Measurements from ENCODE around the gene VSTM2L. TPM values are rescaled to one million over a fixed set of nuclear protein-coding genes. Genes with fewer than 3 reads are reported as not detected.

Gene VSTM2L
- polyA plus RNA-seq, 1 donor from 2014 or later: 22.1 TPM

DNA sequence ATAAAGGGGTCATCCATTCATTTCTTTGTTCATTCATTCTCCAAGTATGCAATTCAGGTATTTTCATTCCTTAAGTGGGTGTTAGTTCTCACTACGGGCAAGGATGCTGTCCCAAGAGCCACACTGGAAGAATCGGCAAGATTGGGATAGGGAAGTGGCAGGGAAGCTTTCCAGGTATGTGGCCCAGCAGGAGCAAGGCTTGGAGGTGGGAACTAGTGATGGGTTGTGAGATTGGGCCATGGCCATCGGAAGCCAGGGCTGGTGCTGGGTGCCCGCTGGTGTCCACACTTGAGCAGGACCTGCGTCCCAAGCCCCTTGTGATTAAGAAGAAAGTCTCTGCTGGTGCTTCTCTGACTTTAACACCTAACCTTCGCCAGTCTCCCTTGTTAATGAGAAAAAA lies 15.1 kb downstream of the VSTM2L start:
- H3K27me3 ChIP-seq (ENCODE audit: insufficient read depth, low read depth, low read length): no peaks in the 10 kb centered on the region
- H3K36me3 ChIP-seq (ENCODE audit: insufficient read depth, low read length): no peaks in the 10 kb centered on the region
- H3F3A ChIP-seq (ENCODE audit: insufficient read depth, low read length, poor library complexity, severe bottlenecking): no peaks in the 10 kb centered on the region
- no peaks in the 10 kb centered on the region for H4K20me1 ChIP-seq (ENCODE audit: insufficient read depth)
- H3K9me2 ChIP-seq (ENCODE audit: insufficient read depth, low read length): no peaks in the 10 kb centered on the region
- H3K9me3 ChIP-seq (ENCODE audit: low read length): no peaks in the 10 kb centered on the region
- H3K79me2 ChIP-seq (replicated peaks; ENCODE audit: insufficient read depth, low read length): no peaks in the 10 kb centered on the region
- H3K27ac ChIP-seq (ENCODE audit: low read length): no peak overlapping the region
- no peak overlapping the region for H3K4me2 ChIP-seq (ENCODE audit: low read length)
- TF ChIP-seq POLR2AphosphoS5 (IDR thresholded peaks at IDR 0.05): no peak
- TF ChIP-seq TAF1 (IDR thresholded peaks at IDR 0.05; ENCODE audit: low read depth): no peak
- TF ChIP-seq SMC3 (conservative IDR thresholded peaks at IDR 0.05; ENCODE audit: poor library complexity): no peak
- TF ChIP-seq EP300 (conservative IDR thresholded peaks at IDR 0.05; ENCODE audit: poor library complexity, severe bottlenecking): no peak
- TF ChIP-seq EZH2 (IDR thresholded peaks at IDR 0.05; ENCODE audit: borderline replicate concordance, insufficient read depth, low read length, poor library complexity, severe bottlenecking): no peak
- TF ChIP-seq MXI1 (conservative IDR thresholded peaks at IDR 0.05; ENCODE audit: poor library complexity, severe bottlenecking): no peak
- no peak for TF ChIP-seq RAD21 (conservative IDR thresholded peaks at IDR 0.05)
- TF ChIP-seq CTCF (IDR thresholded peaks at IDR 0.05; ENCODE audit: poor library complexity, severe bottlenecking): no peak
- TF ChIP-seq, protein P1, sequence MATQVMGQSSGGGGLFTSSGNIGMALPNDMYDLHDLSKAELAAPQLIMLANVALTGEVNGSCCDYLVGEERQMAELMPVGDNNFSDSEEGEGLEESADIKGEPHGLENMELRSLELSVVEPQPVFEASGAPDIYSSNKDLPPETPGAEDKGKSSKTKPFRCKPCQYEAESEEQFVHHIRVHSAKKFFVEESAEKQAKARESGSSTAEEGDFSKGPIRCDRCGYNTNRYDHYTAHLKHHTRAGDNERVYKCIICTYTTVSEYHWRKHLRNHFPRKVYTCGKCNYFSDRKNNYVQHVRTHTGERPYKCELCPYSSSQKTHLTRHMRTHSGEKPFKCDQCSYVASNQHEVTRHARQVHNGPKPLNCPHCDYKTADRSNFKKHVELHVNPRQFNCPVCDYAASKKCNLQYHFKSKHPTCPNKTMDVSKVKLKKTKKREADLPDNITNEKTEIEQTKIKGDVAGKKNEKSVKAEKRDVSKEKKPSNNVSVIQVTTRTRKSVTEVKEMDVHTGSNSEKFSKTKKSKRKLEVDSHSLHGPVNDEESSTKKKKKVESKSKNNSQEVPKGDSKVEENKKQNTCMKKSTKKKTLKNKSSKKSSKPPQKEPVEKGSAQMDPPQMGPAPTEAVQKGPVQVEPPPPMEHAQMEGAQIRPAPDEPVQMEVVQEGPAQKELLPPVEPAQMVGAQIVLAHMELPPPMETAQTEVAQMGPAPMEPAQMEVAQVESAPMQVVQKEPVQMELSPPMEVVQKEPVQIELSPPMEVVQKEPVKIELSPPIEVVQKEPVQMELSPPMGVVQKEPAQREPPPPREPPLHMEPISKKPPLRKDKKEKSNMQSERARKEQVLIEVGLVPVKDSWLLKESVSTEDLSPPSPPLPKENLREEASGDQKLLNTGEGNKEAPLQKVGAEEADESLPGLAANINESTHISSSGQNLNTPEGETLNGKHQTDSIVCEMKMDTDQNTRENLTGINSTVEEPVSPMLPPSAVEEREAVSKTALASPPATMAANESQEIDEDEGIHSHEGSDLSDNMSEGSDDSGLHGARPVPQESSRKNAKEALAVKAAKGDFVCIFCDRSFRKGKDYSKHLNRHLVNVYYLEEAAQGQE (IDR thresholded peaks at IDR 0.05; ENCODE audit: borderline replicate concordance): no peak
- H2AFZ ChIP-seq (ENCODE audit: low read depth, low read length): no peak overlapping the region
- no peak overlapping the region for H3K9ac ChIP-seq (ENCODE audit: low read length)
- no peak overlapping the region for H3K4me3 ChIP-seq (ENCODE audit: low read length)

DNA sequence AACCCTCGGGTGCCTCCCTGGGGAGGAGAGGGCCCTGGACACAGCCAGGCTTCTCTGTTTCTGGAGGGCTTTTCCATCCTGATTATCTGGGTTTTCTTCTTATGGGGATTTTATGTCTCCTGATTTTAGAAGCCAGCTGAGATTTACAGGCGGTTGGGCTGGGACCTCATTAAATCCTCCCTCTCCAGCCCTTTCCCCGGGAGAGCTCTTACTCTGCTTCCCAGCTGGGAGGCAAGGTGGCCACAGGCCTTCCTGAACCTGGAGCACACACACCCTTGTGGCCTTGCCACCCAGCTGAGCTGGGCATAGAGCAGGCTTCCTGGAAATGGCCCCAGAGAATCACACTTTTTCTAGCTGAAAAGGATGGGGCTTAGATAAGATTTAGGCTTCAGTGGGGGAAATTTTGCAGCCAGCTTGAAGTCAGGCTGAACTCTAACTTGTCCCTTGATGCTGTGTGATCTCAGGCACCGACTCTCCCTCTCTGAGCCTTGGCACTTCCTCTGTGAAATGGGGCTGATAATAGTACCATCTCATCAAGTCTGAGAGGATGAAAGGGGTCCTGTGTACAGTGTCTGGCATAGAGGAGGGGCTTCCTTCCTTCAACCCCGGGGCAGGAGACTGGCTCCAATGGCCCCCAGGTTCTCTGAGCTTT lies 16.6 kb downstream of the VSTM2L start:
- Histone ChIP-seq H2AFZ (ENCODE audit: low read depth, low read length) (no peak overlapping the region), H3F3A (ENCODE audit: insufficient read depth, low read length, poor library complexity, severe bottlenecking) (no peaks in the 10 kb centered on the region), H3K9me3 (ENCODE audit: low read length) (no peaks in the 10 kb centered on the region), H3K36me3 (ENCODE audit: insufficient read depth, low read length) (no peaks in the 10 kb centered on the region), H4K20me1 (ENCODE audit: insufficient read depth) (no peaks in the 10 kb centered on the region), H3K4me3 (ENCODE audit: low read length) (no peak overlapping the region), H3K27me3 (ENCODE audit: insufficient read depth, low read depth, low read length) (no peaks in the 10 kb centered on the region), H3K9ac (ENCODE audit: low read length) (no peak overlapping the region), H3K4me2 (ENCODE audit: low read length) (no peak overlapping the region), H3K9me2 (ENCODE audit: insufficient read depth, low read length) (no peaks in the 10 kb centered on the region), H3K27ac (ENCODE audit: low read length) (no peak overlapping the region), H3K79me2 (replicated peaks; ENCODE audit: insufficient read depth, low read length) (no peaks in the 10 kb centered on the region)
- TF ChIP-seq CTCF (IDR thresholded peaks at IDR 0.05; ENCODE audit: poor library complexity, severe bottlenecking): no peak
- TF ChIP-seq TAF1 (IDR thresholded peaks at IDR 0.05; ENCODE audit: low read depth): no peak
- no peak for TF ChIP-seq EZH2 (IDR thresholded peaks at IDR 0.05; ENCODE audit: borderline replicate concordance, insufficient read depth, low read length, poor library complexity, severe bottlenecking)
- TF ChIP-seq, protein P1 (IDR thresholded peaks at IDR 0.05; ENCODE audit: borderline replicate concordance): no peak
